ENCODE results near the gene AK4.

Gene AK4

DNA sequence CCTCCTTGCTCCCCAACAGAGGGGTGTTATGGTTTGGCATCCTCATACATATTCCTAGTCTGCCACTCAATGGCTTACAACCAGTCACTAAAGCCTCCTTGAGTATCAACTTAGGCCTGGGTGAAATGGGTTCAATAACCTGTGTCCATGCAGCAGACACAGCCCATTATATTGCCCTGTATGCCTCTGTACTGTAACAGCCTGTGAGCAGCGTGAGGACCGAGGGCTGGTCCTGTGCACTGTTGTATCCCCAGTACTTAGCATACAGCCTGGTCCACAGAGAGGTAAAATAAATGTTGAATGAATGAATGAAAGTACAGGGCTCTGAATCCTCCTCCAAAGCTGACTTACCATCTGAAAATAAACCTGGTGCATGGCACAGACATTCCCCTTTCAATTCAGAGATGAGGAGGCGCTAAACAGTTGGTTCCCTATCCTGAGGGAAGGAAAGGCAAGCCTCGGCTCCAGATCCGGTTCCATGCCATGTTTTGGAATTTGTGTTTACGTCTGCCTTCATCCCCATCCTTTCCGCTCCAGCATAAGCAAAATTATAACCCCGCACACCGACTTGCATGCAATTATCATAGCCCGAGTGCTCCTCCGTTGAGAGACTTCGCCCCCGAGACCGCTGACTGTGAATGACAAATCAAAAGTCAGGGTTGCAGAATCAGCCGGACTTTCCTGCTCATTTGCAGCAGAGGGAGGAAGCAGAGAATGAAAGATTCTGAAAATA is 116.4 kb downstream of the AK4 start:
- H3K4me2 ChIP-seq (ENCODE audit: low read length), result peak overlapping the region; percentile 70
- no peak overlapping the region for H3K27ac ChIP-seq (ENCODE audit: low read depth, low read length)
- H3K4me3 ChIP-seq (ENCODE audit: low read length), result peak overlapping the region; percentile 70

DNA sequence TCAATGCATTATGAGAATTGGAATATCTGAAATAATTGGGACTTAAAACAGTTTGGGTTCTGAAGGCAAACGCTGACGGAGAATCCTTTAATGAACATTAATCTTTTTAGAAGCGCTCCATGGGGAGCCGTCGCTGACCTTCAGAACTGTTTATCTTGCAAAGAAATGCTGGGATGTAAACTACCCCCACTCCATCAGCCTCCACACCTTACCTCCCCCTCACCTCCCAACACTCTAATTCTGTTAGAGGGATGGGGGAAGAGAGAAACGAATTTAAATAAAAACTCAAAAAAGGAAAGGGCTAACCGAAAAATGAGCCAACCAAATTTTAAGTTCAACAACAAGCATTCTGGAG is 117.3 kb downstream of the AK4 start:
- TF ChIP-seq, protein P1, sequence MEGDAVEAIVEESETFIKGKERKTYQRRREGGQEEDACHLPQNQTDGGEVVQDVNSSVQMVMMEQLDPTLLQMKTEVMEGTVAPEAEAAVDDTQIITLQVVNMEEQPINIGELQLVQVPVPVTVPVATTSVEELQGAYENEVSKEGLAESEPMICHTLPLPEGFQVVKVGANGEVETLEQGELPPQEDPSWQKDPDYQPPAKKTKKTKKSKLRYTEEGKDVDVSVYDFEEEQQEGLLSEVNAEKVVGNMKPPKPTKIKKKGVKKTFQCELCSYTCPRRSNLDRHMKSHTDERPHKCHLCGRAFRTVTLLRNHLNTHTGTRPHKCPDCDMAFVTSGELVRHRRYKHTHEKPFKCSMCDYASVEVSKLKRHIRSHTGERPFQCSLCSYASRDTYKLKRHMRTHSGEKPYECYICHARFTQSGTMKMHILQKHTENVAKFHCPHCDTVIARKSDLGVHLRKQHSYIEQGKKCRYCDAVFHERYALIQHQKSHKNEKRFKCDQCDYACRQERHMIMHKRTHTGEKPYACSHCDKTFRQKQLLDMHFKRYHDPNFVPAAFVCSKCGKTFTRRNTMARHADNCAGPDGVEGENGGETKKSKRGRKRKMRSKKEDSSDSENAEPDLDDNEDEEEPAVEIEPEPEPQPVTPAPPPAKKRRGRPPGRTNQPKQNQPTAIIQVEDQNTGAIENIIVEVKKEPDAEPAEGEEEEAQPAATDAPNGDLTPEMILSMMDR (IDR thresholded peaks at IDR 0.05; ENCODE audit: low read depth, low read length, poor library complexity, severe bottlenecking), result no peak
- no peak for TF ChIP-seq EZH2phosphoT487 (IDR thresholded peaks at IDR 0.05; ENCODE audit: borderline replicate concordance, low read length)
- Histone ChIP-seq H3K4me2 (ENCODE audit: low read length) (peak overlapping the region; percentile 70), H3K27me3 (ENCODE audit: control insufficient read depth, low read length) (no peaks in the 10 kb centered on the region), H3K36me3 (ENCODE audit: control insufficient read depth, low read length) (no peaks in the 10 kb centered on the region), H3K27ac (ENCODE audit: low read depth, low read length) (no peak overlapping the region), H4K20me1 (ENCODE audit: control insufficient read depth, insufficient read depth, low read depth, low read length) (no peaks in the 10 kb centered on the region), H3K79me2 (ENCODE audit: control insufficient read depth, low read length) (no peaks in the 10 kb centered on the region), H3K9me3 (ENCODE audit: control insufficient read depth, insufficient read depth, low read length) (no peaks in the 10 kb centered on the region), H3K4me3 (ENCODE audit: low read length) (peak overlapping the region; percentile 70), H3K9me2 (replicated peaks; ENCODE audit: control insufficient read depth, low read length) (no peaks in the 10 kb centered on the region), H3F3A (ENCODE audit: control insufficient read depth, insufficient read depth) (peaks cover 9% of the 10 kb centered on the region), H3K4me1 (ENCODE audit: control insufficient read depth, low read length) (peaks cover 29% of the 10 kb centered on the region)

More for the DNA sequence above, 116.4 kb downstream of the AK4 start:
- TF ChIP-seq, protein P1 (IDR thresholded peaks at IDR 0.05; ENCODE audit: low read depth, low read length, poor library complexity, severe bottlenecking), result no peak
- no peak for TF ChIP-seq EZH2phosphoT487 (IDR thresholded peaks at IDR 0.05; ENCODE audit: borderline replicate concordance, low read length)
- Histone ChIP-seq H3K9me2 (replicated peaks; ENCODE audit: control insufficient read depth, low read length) (no peaks in the 10 kb centered on the region), H3K36me3 (ENCODE audit: control insufficient read depth, low read length) (no peaks in the 10 kb centered on the region), H3K9me3 (ENCODE audit: control insufficient read depth, insufficient read depth, low read length) (no peaks in the 10 kb centered on the region), H4K20me1 (ENCODE audit: control insufficient read depth, insufficient read depth, low read depth, low read length) (no peaks in the 10 kb centered on the region), H3K4me1 (ENCODE audit: control insufficient read depth, low read length) (peaks cover 23% of the 10 kb centered on the region), H3F3A (ENCODE audit: control insufficient read depth, insufficient read depth) (peaks cover 9% of the 10 kb centered on the region), H3K27me3 (ENCODE audit: control insufficient read depth, low read length) (no peaks in the 10 kb centered on the region), H3K79me2 (ENCODE audit: control insufficient read depth, low read length) (no peaks in the 10 kb centered on the region)

DNA sequence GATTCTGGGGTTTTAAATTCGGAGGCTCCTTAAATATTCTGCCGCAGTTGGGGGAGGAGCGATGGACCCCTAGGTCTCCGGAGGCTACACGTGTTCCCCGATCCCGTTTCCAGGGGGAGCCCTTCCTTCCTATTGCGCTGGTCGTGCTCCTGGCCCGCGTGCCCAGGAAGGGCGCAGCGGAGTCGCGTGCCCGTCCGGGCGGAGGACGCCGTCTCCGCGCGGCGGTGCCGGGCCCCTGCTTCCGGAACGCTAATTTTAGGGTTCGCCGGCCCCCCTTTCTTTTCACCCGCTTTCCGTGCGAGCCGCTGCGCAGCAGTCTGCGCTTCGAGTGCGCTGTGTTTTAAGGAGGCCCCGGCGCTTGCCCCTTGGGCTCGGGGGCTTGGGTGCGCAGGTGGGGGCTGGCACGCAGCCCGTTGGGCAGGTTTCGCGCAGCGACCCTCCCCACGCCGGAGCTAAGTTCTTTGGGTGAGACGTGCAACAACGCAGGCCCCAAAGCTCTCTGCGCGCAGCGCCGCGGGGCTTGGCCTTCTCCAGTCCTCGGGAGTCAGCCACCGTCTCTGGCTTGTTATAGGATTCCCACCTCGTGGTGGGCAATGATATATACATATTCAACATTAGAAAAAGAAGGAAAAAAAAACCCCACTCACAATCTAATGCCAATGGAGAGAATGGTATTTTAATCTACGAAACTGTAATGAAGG is 117.8 kb downstream of the AK4 start:
- peak overlapping the region; percentile 70 for H3K4me3 ChIP-seq (ENCODE audit: low read length)
- no peaks in the 10 kb centered on the region for H3K9me2 ChIP-seq (replicated peaks; ENCODE audit: control insufficient read depth, low read length)
- no peaks in the 10 kb centered on the region for H3K36me3 ChIP-seq (ENCODE audit: control insufficient read depth, low read length)
- TF ChIP-seq EZH2phosphoT487 (IDR thresholded peaks at IDR 0.05; ENCODE audit: borderline replicate concordance, low read length), result no peak
- TF ChIP-seq, protein P1 (IDR thresholded peaks at IDR 0.05; ENCODE audit: low read depth, low read length, poor library complexity, severe bottlenecking), result peak; percentile 35
- no peaks in the 10 kb centered on the region for H3K79me2 ChIP-seq (ENCODE audit: control insufficient read depth, low read length)
- H4K20me1 ChIP-seq (ENCODE audit: control insufficient read depth, insufficient read depth, low read depth, low read length), result no peaks in the 10 kb centered on the region
- peaks cover 29% of the 10 kb centered on the region for H3K4me1 ChIP-seq (ENCODE audit: control insufficient read depth, low read length)
- H3K27me3 ChIP-seq (ENCODE audit: control insufficient read depth, low read length), result no peaks in the 10 kb centered on the region
- no peak overlapping the region for H3K27ac ChIP-seq (ENCODE audit: low read depth, low read length)
- H3K4me2 ChIP-seq (ENCODE audit: low read length), result peak overlapping the region; percentile 70
- no peaks in the 10 kb centered on the region for H3K9me3 ChIP-seq (ENCODE audit: control insufficient read depth, insufficient read depth, low read length)
- H3F3A ChIP-seq (ENCODE audit: control insufficient read depth, insufficient read depth), result peaks cover 9% of the 10 kb centered on the region

Measured in DOHH2 (cell line).